ENCODE measurements around the gene DOCK8. TPM values are rescaled to one million over a fixed set of nuclear protein-coding genes. Genes with fewer than 3 reads are reported as not detected.

DOCK8 gene
- total and polyA plus RNA-seq, 2 of the 4 experiments (the other 2 are of a cell fraction) = not detected

- Histone ChIP-seq H3K9me1 (ENCODE audit: insufficient read depth, low read length) (no peaks in the 10 kb centered on the region), H3K36me3 (ENCODE audit: control insufficient read depth, insufficient read depth, low read length) (no peaks in the 10 kb centered on the region), H4K8ac (ENCODE audit: low read depth in 2 of 2, low read length in 2 of 2) (no peak overlapping the region), H3K27me3 (ENCODE audit: control insufficient read depth, insufficient read depth, low read length) (no peaks in the 10 kb centered on the region; the same call in 1 of the 2 replicates), H2AFZ (replicated peaks; ENCODE audit: low read length, poor library complexity) (no peak overlapping the region), H2BK15ac (ENCODE audit: low read depth, low read length) (no peak overlapping the region), H4K91ac (ENCODE audit: insufficient read depth, low read depth, low read length) (no peak overlapping the region), H3K56ac (ENCODE audit: extremely low read depth, insufficient read depth, low read length) (no peak overlapping the region), H2BK120ac (ENCODE audit: low read depth, low read length) (no peak overlapping the region), H2AK9ac (replicated peaks; ENCODE audit: low read depth, low read length, poor library complexity) (no peak overlapping the region), H2AK5ac (ENCODE audit: low read depth, low read length) (no peak overlapping the region), H3K4me2 (ENCODE audit: low read depth, low read length) (no peak overlapping the region), H3K14ac (replicated peaks; ENCODE audit: low read depth, low read length) (no peak overlapping the region), H2BK5ac (ENCODE audit: low read depth, low read length, poor library complexity, severe bottlenecking) (no peak overlapping the region), H3K4ac (ENCODE audit: low read depth, low read length) (no peak overlapping the region), H2BK20ac (ENCODE audit: low read depth, low read length) (no peak overlapping the region), H4K5ac (ENCODE audit: low read depth, low read length) (no peak overlapping the region), H3K9ac (ENCODE audit: low read depth, low read length) (no peak overlapping the region), H3K18ac (ENCODE audit: low read depth, low read length) (no peak overlapping the region), H3K79me1 (ENCODE audit: low read depth in 1 of 2, low read length in 2 of 2) (no peaks in the 10 kb centered on the region), H3K23ac (ENCODE audit: low read depth, low read length) (no peak overlapping the region), H3K27ac (ENCODE audit: insufficient read depth, low read length) (no peak overlapping the region), H4K20me1 (ENCODE audit: insufficient read depth, low read length) (no peaks in the 10 kb centered on the region), H3K4me3 (ENCODE audit: insufficient read depth, low read depth, low read length) (no peak overlapping the region), H3K4me1 (ENCODE audit: control insufficient read depth, insufficient read depth, low read length) (no peaks in the 10 kb centered on the region), H3K9me3 (ENCODE audit: control insufficient read depth, insufficient read depth, low read length) (no peaks in the 10 kb centered on the region)
- POLR2A ChIA-PET (ENCODE audit: unreplicated experiment) = no interaction called here
- no TSS peak for BruUV-seq (replicated peaks)
- in situ Hi-C loops (cut with MboI; ENCODE audit: low sequenced_read_pairs) = no loop called here
- no peak for DNase-seq
- no CpG with 5 or more reads among the region's 1 CpG for WGBS, 2 experiments (ENCODE audit: extremely low coverage in 2 of 2, insufficient read length in 1 of 2)
- no peak for ATAC-seq (ENCODE audit: low read depth)
- dilution Hi-C loops (cut with HindIII; ENCODE audit: low sequenced_read_pairs, unreplicated experiment) = no loop called here
- TF ChIP-seq MAZ (IDR thresholded peaks at IDR 0.05; ENCODE audit: borderline replicate concordance, low read depth, low read length) = no peak
- no peak for TF ChIP-seq NFE2L2 (IDR thresholded peaks at IDR 0.05; ENCODE audit: low read depth, low read length)
- TF ChIP-seq CTCF (conservative IDR thresholded peaks at IDR 0.05; ENCODE audit: low read depth, low read length) = no peak
- no peak for TF ChIP-seq FOS (IDR thresholded peaks at IDR 0.05; ENCODE audit: low read depth, low read length)
- TF ChIP-seq MXI1 (IDR thresholded peaks at IDR 0.05; ENCODE audit: borderline replicate concordance, low read depth, low read length) = no peak
- no peak for TF ChIP-seq ELK1 (IDR thresholded peaks at IDR 0.05; ENCODE audit: borderline replicate concordance, low read depth, low read length)
- no peak for TF ChIP-seq RCOR1 (IDR thresholded peaks at IDR 0.05; ENCODE audit: insufficient replicate concordance, low read length)
- no peak for TF ChIP-seq POLR2A (IDR thresholded peaks at IDR 0.05; ENCODE audit: low read depth, low read length)
- TF ChIP-seq CEBPB (IDR thresholded peaks at IDR 0.05; ENCODE audit: low read depth, low read length) = no peak
- no peak for TF ChIP-seq USF2 (IDR thresholded peaks at IDR 0.05; ENCODE audit: low read depth, low read length)
- TF ChIP-seq RAD21 (IDR thresholded peaks at IDR 0.05; ENCODE audit: low read length) = no peak
- no peak for TF ChIP-seq MAFK (IDR thresholded peaks at IDR 0.05; ENCODE audit: low read depth, low read length)
- TF ChIP-seq RFX5 (IDR thresholded peaks at IDR 0.05; ENCODE audit: low read depth, low read length) = no peak
- intact Hi-C loops (cut with micrococcal nuclease) = no loop called here
- CTCF ChIA-PET = interaction anchor here (0.6 kb wide), 1 partner anchor 13 kb away, joined by 4 read pairs; no protein-coding TSS in a partner anchor
These were observed 190.7 kb downstream of the DOCK8 start for GRCh38 chr9:405341-405740.
